T1000 (cell line): ENCODE data around the gene DGCR6L.
A peak's percentile ranks its signal among the peaks of the same experiment; 100 is the strongest.
"Not testable (repeated sequence)": the region's sequence is repeated elsewhere in the genome, so short reads cannot be mapped to it uniquely, and the experiment has no call there.

Experiments
- DNase-seq: peaks from one replicate; lab custom pipeline; 2025; ENCODE audit warnings: mixed read lengths; lab: John Stamatoyannopoulos, UW

The DGCR6L gene

DNA sequence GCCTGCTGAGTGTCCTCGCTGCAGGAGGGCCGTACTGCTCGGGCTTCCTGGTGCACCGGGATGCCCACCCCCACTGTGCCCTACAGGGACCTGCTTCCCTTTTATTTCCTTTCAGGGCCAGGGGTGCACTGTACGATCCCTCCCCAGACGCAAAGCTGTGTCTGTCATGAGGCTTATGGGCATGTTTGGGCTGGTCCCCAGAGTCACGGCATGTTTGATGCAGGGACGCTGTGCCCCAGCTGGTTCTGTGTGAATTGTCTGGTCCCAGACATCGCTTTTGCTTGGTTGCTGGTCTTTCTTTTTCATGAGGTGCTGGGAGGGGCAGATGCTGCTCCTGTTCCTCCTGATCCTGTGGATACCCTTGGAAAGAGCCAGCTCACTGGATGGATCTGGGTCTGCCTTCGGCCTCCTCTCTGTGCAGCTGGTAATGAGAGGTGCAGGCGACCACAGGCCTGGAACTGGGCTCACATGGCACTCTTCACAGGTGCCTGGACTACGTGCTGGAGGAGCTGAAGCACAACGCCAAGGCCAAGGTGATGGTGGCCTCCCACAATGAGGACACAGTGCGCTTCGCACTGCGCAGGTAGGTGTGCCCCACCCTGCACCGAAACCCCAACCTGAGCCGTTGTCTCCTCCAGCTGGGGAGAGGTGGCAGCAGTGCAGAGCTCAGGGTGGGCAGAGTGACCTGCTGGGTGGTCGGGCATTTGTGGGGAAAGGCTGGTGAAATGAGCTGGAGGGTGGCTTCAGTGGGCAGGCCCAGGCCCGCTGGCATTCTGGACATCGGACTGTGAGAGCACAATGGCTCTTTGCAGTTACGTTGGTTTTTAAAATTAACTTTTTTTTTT lies 10.8 kb downstream of the DGCR6L start:
- not testable (repeated sequence) for DNase-seq

DNA sequence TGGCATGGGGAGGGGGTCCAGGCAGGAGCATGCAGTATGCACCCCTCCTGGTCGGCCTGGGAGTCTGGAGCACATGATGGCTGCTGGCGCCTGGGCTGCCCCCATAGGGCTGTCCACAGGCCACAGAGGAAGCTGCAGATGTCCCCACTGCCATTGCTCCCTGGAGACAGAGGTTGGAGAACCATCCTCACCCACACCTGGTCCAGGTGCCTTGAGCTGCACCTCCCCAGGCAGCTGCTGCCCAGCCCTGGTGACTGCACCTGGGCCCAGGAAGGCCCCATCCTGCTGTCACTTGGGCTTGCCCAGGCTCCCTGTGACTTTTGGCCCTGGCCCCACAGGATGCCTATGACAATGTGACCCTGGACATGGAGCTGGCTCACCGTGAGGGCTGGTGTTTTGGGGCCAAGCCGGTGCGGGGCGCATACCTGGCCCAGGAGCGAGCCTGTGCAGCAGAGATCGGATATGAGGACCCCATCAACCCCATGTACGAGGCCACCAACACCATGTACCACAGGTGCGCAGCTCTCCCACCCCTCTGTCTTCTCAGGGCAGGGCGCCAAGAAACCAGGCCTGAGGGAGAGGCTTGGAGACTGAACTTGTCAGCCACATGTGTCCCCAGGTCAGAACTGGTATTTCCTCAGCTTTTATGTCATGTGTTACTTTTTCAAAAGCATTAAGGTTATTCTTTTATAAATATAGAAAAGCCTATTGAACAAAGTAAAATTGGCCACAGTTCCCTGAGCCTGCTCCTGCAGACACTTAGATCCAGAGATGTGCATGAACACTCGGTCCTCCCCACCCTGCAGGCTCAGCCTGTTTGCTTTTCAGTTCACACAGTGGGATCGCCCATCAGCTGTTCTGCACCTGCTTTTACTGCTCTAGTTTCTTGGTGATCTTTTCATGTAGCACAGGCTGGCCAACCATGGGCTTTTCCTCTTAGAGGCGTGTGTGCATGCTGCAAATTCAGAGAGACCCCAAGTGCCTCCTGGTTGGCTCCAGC lies 12.1 kb downstream of the DGCR6L start:
- DNase-seq = not testable (repeated sequence)

DNA sequence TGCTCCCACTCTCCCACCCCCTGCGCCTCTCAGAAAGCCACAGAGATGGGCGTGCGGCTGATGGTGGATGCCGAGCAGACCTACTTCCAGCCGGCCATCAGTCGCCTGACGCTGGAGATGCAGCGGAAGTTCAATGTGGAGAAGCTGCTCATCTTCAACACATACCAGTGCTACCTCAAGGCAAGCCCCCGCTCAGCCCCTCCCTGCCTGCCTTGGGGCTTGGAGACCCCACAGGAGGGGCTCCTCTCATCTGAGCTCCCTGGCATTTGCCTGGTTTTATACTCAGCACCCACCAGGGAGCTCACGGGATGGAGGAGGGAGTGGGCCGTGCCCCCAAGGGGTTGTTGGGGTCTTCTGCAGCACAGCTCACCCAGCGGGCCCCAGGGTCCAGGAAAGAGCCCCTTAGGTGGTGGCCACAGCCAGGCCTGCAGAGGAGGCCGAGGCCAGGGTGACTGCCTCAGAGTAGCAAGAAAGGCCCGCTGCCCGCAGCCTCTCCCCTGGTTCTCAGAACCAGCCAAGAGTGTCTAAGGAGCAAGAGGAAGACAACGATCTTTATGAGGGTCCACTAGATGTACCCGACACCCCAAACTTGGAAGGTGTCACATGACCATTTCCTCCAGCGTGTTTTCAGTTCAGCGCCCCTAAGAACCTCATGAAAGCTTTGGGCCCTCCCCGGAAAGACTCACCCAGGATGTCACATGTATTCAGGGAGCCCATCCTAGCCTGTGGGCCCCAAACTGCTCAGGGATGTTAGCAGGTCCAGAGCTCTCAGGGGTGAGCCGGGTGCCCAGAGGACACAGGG lies 13.0 kb downstream of the DGCR6L start:
- DNase-seq = not testable (repeated sequence)

DNA sequence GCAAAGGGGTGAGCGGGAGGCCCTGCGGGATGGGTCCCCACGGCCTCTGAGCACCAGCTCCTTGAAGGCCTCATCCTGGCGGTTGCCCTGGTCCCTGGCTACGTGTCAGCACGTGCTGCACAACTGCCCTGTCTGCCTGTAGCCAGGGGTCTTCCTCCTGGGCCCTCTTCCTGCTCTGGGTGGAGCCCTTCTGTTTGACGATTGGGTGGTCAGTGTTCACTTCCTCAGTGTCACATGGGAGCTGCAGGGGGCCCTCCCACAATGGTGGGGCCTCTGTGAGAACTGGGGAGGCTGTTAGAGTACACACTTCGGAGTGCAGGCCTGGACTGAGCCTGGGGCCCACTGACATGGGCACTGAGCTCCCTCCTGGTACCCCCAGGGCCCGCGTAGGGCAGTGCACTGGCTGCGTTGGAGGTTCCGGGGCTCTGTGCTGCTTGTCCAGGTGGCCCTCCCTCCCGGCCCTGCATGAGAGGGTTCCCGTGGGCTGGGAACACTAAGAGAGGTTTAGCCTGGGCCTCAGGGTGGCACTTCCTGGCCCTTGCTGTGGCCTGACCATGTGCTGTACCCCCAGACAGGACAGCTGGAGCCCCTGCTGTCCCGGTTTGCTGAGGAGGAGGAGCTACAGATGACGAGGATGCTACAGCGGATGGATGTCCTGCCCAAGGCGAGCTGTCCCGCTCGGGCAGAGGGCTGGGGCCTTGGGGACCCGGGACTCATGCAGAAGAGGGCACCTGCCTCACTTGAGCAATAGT lies 13.8 kb downstream of the DGCR6L start:
- no peak for DNase-seq

DNA sequence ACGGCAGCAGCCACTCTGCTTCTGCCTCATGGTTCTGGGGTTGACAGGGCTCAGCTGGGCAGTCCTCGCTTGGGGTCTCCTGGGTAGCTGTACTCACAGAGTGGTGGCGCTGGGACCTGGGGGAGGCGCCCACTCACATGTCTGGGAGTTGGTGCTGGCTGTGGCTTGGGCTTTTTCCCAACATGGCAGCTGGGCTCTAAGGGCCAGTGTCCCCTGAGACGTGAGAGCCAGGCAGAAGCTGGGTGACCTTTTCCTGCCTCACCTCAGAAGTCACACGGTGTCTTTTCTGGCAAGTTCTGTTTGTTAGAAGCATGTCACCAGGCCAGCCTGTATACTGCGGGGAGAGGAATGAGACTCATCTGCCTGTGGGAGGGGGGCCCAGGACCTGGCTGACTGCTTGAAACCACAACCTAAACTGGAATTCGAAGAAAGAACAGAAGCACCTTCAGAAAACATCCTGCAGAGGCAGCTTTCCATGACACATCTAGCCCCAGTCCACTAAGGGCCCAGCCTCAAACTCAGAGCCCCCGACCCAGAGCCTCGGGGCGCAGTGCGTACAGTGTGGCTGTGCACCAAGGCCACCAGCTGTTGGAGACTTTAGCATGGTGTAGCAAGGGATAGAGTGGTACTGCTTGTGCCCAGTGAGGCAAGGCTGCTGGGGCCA lies 14.5 kb downstream of the DGCR6L start:
- not testable (repeated sequence) for DNase-seq

- DNase-seq = no peak
Measured at GRCh38 chr22:20304646-20305045, 15.2 kb downstream of the DGCR6L start.

DNA sequence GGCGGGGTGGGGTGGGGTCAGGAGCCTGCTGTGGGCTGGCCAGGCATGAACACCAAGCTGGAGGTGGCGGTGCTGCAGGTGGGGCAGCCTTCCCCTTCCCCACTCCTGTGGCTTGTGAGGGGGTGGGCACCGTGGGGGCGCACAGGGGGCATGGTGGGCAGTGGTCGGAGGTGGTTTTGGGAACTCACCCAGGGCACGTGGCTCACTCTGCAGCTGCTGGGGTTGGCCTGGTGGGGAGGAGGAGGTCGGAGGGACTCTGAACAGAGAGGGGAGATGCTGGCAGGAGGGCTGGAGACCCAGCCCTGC lies 16.7 kb downstream of the DGCR6L start:
- not testable (repeated sequence) for DNase-seq

DNA sequence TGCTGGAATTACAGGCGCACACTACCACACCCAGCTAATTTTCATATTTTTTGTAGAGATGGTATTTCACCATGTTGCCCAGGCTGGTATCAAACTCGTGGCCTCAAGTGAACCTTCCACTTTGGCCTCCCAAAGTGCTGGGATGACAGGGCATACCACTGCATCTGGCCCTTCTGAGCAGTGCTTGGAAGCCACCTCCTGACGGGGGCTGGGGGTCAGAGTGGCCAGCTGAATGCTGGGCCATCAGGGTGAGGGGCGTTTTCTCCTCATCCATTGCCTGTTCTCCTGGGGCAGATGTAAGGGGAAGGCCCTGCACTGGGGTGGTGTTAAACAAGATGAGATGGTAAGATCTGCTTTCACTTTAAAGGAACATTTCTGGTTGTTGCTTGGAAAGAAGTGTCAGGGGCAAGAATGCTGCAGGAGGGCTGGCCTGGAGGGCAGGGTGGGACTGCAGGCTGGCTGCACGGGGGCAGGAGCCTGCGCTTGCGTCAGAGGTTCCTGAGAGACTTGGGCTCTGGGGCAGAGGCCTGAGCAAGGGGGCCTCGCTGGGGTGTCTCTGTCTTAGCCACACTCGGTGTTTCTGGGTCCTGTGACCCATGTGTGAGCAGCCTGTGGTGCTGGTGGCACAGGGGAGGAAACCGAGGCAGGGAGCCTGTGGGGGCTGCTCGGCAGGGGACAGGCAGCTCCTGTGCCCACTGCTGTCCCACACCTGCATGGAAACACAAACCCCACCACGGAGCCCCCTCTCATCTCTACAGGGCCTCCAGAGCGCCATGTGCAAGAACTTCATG lies 17.2 kb downstream of the DGCR6L start:
- no peak for DNase-seq

DNA sequence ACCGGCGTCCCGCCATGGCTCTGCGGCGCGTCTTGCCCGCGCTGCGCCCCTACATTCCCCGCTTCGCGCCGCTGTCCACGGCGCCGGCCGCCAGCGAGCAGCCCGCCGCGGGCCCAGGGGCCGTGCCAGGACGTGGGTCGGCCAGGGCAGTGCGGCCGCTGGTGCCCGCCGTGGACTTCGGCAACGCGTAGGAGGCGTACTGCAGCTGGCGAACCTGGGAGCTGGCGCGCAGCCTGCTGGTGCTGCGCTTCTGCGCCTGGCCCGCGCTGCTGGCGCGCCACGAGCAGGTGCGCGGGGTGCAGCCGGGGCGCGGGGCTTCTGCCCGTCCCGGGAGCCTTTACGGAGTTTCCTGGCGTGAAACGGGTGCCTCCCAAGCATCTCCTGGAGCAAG lies 20.1 kb downstream of the DGCR6L start:
- DNase-seq = no peak

DNA sequence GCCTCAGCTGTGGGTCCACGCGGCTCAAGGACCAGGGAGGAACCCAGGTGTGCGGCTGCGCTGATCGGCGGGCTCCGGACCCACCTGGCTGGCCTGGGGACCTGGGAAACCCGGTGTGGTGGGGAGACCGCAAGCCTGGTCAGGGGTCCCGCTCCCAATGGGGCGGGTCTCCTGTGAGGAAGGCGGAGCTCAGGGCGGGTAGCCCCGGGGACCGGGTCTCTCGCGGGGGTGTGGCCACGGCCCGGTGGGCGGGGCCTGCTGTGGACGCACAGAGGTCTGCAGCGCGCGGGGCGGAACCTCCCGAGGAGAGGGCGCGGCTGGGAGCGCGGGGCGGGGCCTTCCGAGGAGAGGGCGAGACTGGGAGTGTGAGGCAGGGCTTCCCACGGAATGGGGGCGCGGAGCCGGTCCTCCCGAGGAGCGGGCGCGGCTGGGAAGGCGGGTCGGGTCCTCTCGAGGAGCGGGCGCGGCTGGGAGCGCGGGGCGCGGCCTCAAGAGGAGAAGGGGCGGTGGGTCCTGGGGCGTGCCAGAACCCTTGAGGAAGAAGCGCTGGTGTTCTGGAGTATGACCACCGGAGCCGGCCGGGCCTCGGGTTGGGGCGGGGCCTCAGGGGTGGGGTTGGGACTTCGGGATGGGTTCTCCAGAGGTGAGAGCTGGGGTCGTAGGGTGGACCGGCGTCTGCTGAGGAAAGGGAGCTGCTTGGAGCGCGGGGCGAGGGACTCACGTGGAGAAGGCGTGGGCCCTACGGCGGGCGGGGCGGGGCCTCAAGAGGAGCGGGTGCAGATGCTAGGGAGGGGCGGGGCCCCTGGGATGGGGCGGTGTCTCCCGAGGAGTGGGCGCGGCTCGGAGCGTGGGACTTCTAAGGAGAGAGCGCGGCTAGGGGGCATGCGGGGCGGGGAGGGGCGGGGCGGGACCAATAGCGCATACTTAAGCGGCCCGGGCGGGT lies 20.8 kb downstream of the DGCR6L start:
- peak; percentile 72 for DNase-seq

DNA sequence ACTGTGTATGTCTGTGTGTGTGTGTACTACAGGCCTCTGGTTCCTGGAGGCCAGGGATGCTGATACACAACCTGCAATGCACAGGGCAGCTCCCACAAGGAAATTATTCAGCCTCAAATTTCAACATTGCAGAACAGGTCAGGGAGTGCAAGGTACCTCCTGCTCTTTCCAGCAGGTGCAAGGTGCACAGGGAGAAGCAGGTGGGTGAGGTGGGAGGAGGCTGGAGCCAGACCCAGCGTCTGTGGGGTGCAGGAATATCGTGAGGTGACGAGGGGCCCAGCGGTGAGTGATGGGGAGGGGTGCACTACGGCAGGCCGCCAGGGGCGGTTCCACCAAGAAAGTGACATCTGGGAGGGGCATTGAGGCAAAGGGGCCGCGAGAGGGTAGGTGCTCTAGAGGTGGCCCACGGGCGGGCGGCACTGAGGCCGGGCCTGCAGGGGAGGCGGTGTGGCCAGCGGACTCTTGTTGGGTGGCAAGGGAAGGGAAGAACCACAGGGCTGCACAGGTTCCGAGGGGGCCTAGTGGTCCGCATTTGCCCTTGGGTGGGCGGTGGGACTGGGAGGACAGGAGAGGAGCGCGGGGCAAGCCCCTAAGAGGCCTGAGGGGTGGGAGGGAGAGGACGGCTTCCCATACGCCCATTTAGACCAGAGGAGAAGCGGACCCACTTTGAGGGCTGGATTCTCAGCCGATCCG lies 21.6 kb downstream of the DGCR6L start:
- no peak for DNase-seq

DNA sequence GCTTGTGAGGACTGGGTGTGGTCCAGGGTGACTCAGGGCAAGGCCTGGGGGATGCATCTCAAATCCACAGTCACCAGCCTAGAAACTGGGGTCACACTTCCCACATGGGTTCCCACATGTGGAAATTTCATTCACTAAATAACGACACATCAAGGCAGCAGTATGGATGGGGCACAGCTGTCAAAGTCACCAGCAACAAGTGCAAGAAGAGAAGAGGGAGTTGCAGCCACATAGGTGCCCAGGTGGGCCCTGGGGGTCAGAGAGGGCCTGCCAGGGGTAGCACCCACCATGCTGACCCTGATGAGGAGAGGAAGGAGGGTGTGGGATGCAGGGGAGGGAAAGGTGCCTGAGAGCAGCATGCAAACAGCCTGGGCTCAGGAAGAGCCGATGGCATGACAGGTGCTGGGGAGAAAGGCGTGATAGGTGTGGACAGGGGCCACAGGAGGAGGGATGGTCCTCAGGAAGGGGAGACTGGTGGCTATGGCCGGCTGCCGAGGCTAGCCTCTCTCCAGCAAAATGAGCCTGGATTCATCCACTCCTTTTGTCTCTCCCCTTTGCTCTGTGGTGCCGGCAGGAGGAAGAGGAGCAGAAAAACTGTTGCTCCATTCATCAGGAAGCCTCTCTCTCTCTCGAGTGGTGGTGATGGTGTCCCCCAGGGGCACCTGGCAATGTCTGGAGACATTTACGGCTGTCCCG lies 22.3 kb downstream of the DGCR6L start:
- DNase-seq = no peak

- no peak for DNase-seq
Measured at GRCh38 chr22:20296598-20296997, 23.3 kb downstream of the DGCR6L start.

GRCh38 chr22:20295262-20296064 lies 24.4 kb downstream of the DGCR6L start:
- DNase-seq = no peak

DNA sequence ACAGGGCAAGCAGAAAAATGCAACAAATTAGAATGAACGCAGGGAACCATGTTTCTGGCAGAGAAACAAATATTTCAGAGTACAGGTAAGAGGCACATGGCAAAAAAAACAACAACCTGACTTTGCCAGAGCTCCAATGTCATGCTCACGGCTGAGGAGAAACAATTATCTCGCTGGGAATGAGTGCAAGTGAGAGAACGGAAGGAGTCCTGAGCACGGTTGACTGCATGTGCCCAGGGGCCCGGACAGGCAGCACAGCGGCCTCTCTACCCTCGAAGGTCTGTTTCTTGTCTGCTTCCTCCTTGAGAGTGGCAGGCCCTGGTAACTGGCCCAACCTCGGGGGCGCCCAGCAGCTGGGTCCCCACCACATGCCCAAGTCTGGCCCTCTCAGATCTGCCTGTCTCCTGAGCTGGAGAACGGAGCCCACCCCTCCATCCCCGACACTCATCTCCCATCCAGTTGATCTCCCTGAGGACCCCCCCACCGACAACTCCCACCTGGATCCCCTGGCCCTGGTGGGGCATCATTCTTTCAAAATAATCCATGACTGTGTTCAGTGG lies 27.1 kb downstream of the DGCR6L start:
- DNase-seq = no peak

DNA sequence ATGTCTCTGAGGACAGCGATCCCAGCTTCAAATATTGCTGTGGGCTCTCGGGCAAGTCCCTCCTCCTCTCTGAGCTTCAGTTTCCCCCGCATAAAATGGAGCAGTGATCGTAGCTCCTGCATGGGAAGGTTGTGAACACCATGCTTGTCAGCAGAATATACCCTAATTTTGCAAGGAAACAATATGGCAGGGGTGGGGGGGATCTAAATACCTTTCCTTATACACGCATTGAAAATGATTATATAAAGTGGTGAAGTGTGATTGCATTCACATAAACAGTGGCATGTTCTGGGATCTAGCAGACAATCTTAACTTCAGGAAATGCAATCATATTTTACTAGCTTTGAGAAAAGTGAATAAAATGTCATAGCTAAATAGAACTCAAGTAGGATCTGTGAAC lies 27.8 kb downstream of the DGCR6L start:
- no peak for DNase-seq
